ENCODE results near the gene BEND3. TPM values are rescaled to one million over a fixed set of nuclear protein-coding genes. Genes with fewer than 3 reads are reported as not detected.

BEND3 gene
- total RNA-seq, 3 donors from 2014 or later (not counting 1 experiment from before 2014, with no cell fraction given), result 1.3 to 1.6 (median 1.3) TPM

GRCh38 chr6:107108201-107108890 lies 7.0 kb downstream of the BEND3 start:
- TF ChIP-seq CTCF (IDR thresholded peaks at IDR 0.05), result no peak
- Mint-ChIP-seq H3K9me3 (no peaks in the 10 kb centered on the region), H3K27me3 (ENCODE audit: low read depth in 2 of 2) (no peaks in the 10 kb centered on the region), H3K27ac (no peak overlapping the region), H3K4me1 (peaks cover 0 to under 1% of the 10 kb centered on the region in 2 donors), H3K4me3 (no peak overlapping the region), H3K36me3 (no peaks in the 10 kb centered on the region)
- no peaks in the 10 kb centered on the region for H3K27me3 ChIP-seq (ENCODE audit: control insufficient read depth, insufficient read depth, low read length)
- H3K27ac ChIP-seq (ENCODE audit: low read length), result no peak overlapping the region
- H3K4me1 ChIP-seq (ENCODE audit: control insufficient read depth, insufficient read depth, low read length), result no peaks in the 10 kb centered on the region
- intact Hi-C loops (cut with micrococcal nuclease), result no loop called here
- H3K4me3 ChIP-seq (ENCODE audit: low read length), result no peak overlapping the region
- DNase-seq (no peak), ATAC-seq (no peak)
- H3K36me3 ChIP-seq (ENCODE audit: control insufficient read depth, insufficient read depth, low read length), result no peaks in the 10 kb centered on the region
- no peaks in the 10 kb centered on the region for H3K9me3 ChIP-seq (ENCODE audit: control insufficient read depth, insufficient read depth, low read length)
- 95% methylated on average over 17 of the region's 17 CpGs for WGBS (ENCODE audit: insufficient coverage)

- H3K4me3 ChIP-seq (ENCODE audit: low read length), result no peak overlapping the region
- H3K27me3 ChIP-seq (ENCODE audit: control insufficient read depth, insufficient read depth, low read length), result no peaks in the 10 kb centered on the region
- TF ChIP-seq CTCF (IDR thresholded peaks at IDR 0.05), result no peak
- no peak overlapping the region for H3K27ac Mint-ChIP-seq
- no peaks in the 10 kb centered on the region for H3K36me3 Mint-ChIP-seq
- no peaks in the 10 kb centered on the region for H3K36me3 ChIP-seq (ENCODE audit: control insufficient read depth, insufficient read depth, low read length)
- H3K4me1 ChIP-seq (ENCODE audit: control insufficient read depth, insufficient read depth, low read length), result no peaks in the 10 kb centered on the region
- no peak overlapping the region for H3K27ac ChIP-seq (ENCODE audit: low read length)
- intact Hi-C loops (cut with micrococcal nuclease), result no loop called here
- ATAC-seq, result no peak
- WGBS (ENCODE audit: insufficient coverage), result 91% methylated on average over 4 of the region's 4 CpGs
- H3K4me1 Mint-ChIP-seq, result no peaks in the 10 kb centered on the region
- no peak overlapping the region for H3K4me3 Mint-ChIP-seq
- H3K27me3 Mint-ChIP-seq (ENCODE audit: low read depth in 2 of 2), result no peaks in the 10 kb centered on the region
- H3K9me3 ChIP-seq (ENCODE audit: control insufficient read depth, insufficient read depth, low read length), result no peaks in the 10 kb centered on the region
- H3K9me3 Mint-ChIP-seq, result no peaks in the 10 kb centered on the region
- DNase-seq, result no peak
Measured at GRCh38 chr6:107107791-107108190, 7.5 kb downstream of the BEND3 start.

- H3K27me3 Mint-ChIP-seq (ENCODE audit: low read depth in 2 of 2), result no peaks in the 10 kb centered on the region
- no peak overlapping the region for H3K4me3 Mint-ChIP-seq
Measured at GRCh38 chr6:107106165-107106564, 9.2 kb downstream of the BEND3 start.

More at GRCh38 chr6:107106165-107106564, 9.2 kb downstream of the BEND3 start:
- TF ChIP-seq CTCF (IDR thresholded peaks at IDR 0.05), result no peak
- no peak overlapping the region for H3K4me3 ChIP-seq (ENCODE audit: low read length)
- intact Hi-C loops (cut with micrococcal nuclease), result no loop called here
- H3K9me3 Mint-ChIP-seq, result no peaks in the 10 kb centered on the region
- H3K4me1 ChIP-seq (ENCODE audit: control insufficient read depth, insufficient read depth, low read length), result no peaks in the 10 kb centered on the region
- H3K27me3 ChIP-seq (ENCODE audit: control insufficient read depth, insufficient read depth, low read length), result no peaks in the 10 kb centered on the region
- no peak for DNase-seq
- no peaks in the 10 kb centered on the region for H3K36me3 Mint-ChIP-seq
- no peaks in the 10 kb centered on the region for H3K9me3 ChIP-seq (ENCODE audit: control insufficient read depth, insufficient read depth, low read length)
- H3K36me3 ChIP-seq (ENCODE audit: control insufficient read depth, insufficient read depth, low read length), result no peaks in the 10 kb centered on the region
- no peak overlapping the region for H3K27ac Mint-ChIP-seq
- WGBS (ENCODE audit: insufficient coverage), result 83% methylated on average over 3 of the region's 3 CpGs
- H3K27ac ChIP-seq (ENCODE audit: low read length), result no peak overlapping the region
- peak in 1 of 3 donors; percentile 21 for ATAC-seq
- no peaks in the 10 kb centered on the region for H3K4me1 Mint-ChIP-seq

Measured in natural killer cell (primary cell).